Mucosa of rectum (tissue), 2 donors: ENCODE data around the gene IFT122.
"Not testable (repeated sequence)": the region's sequence is repeated elsewhere in the genome, so short reads cannot be mapped to it uniquely, and the experiment has no call there.

Source experiments
- H3K27ac ChIP-seq, 2 donors: one replicate each; pipeline ENCODE4 v1.7.0; 2013; ENCODE audit warnings: inconsistent platforms in 2 of 2, low read depth in 2 of 2, low read length in 2 of 2
- H3K27me3 ChIP-seq, 2 donors: one replicate each; pipeline ENCODE4 v1.7.0; 2013; ENCODE audit warnings: low read length in 2 of 2; ENCODE audit not compliant: control insufficient read depth in 2 of 2, insufficient read depth in 2 of 2
- H3K36me3 ChIP-seq, 2 donors: one replicate each; pipeline ENCODE4 v1.7.0; 2013; ENCODE audit warnings: low read length in 2 of 2; ENCODE audit not compliant: control insufficient read depth in 2 of 2, insufficient read depth in 2 of 2
- H3K4me1 ChIP-seq, 2 donors: one replicate each; pipeline ENCODE4 v1.7.0; 2013; ENCODE audit warnings: low read length in 2 of 2, mild to moderate bottlenecking in 1 of 2; ENCODE audit not compliant: control insufficient read depth in 2 of 2, insufficient read depth in 2 of 2
- H3K4me3 ChIP-seq, 2 donors: one replicate each; pipeline ENCODE4 v1.7.0; 2013; ENCODE audit warnings: low read length in 2 of 2
- H3K9ac ChIP-seq, 2 donors: one replicate each; pipeline ENCODE4 v1.7.0; 2013; ENCODE audit warnings: low read length in 2 of 2, low read depth in 1 of 2, mild to moderate bottlenecking in 1 of 2
- H3K9me3 ChIP-seq, 2 donors: one replicate each; pipeline ENCODE4 v1.7.0; 2013; ENCODE audit warnings: low read length in 2 of 2; ENCODE audit not compliant: control insufficient read depth in 2 of 2
- donor health status: healthy.
- donor health status: Normal muscosa, but diverticular disease.

Gene IFT122

DNA sequence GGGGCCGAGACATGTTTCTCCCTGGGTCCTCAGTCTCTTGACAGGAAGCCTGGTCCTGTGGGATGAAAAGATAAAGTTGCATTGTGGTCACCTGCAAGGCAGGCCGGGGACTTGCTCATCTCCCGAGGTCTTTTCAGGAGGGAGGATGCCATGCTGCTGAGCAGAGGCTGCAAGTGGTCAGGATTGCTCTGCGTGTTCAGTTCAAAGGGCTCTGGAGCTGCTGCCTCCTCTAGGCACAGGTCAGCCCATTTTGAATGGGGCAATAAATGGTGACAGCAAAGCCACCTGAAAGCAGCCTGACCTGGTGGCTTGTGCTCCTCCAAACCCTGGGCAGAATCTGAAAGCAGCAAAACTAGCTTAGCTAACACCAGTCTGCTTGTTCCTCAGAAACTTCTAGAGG, 51.1 kb downstream of the IFT122 start:
- H3K9ac ChIP-seq, H3K4me3 ChIP-seq, H3K9me3 ChIP-seq, H3K4me1 ChIP-seq, H3K27me3 ChIP-seq: not testable (repeated sequence)
- peaks cover 11 to 18% of the 10 kb centered on the region in 2 donors for H3K36me3 ChIP-seq
- peak overlapping the region in 1 of 2 donors; percentile 29 for H3K27ac ChIP-seq

DNA sequence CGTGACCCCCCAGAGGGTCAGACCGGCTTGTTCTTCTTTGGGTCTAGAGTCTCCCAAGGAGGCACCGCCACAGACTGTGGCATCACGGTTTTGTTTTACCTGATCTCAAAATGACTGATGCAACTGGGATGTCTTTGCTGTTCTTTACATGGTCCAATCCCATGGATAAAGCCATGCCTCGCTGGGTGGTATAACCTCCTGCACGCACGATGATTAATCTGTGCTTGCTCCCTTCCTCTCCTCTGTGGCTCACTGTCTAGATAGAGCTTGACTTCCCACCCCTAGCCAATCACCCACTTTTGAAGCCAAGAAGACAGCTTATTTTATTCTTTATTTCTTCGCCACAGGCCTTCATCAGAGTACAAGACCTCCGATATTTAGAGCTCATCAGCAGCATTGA, 51.8 kb downstream of the IFT122 start:
- Histone ChIP-seq H3K27me3 (no peaks in the 10 kb centered on the region), H3K9me3 (no peaks in the 10 kb centered on the region), H3K4me1 (peaks cover 0 to 2% of the 10 kb centered on the region in 2 donors), H3K4me3 (no peak overlapping the region), H3K27ac (no peak overlapping the region), H3K36me3 (peaks cover 11 to 17% of the 10 kb centered on the region in 2 donors), H3K9ac (no peak overlapping the region)

DNA sequence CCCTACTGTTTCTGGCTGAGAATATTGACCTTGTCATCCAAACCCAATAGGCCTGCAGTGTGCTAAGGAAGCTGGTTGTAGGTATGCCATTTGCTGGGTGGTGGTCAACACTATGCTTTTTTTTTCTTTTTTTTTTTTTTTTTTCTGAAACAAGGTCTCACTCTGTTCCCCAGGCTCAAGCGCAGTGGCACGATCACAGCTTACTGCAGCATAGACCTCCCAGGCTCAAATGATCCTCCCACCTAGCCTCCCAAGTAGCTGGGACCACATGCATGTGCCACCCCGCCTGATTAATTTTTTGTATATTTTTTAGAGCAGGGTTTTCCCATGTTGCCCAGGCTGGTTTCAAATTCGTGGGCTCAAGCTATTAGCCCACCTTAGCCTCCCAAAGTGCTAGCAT, 52.7 kb downstream of the IFT122 start:
- Histone ChIP-seq H3K36me3 (peaks cover 12 to 14% of the 10 kb centered on the region in 2 donors), H3K4me3 (no peak overlapping the region), H3K27me3 (no peaks in the 10 kb centered on the region), H3K9ac (no peak overlapping the region), H3K9me3 (no peaks in the 10 kb centered on the region), H3K4me1 (peaks cover 0 to 2% of the 10 kb centered on the region in 2 donors), H3K27ac (no peak overlapping the region)

DNA sequence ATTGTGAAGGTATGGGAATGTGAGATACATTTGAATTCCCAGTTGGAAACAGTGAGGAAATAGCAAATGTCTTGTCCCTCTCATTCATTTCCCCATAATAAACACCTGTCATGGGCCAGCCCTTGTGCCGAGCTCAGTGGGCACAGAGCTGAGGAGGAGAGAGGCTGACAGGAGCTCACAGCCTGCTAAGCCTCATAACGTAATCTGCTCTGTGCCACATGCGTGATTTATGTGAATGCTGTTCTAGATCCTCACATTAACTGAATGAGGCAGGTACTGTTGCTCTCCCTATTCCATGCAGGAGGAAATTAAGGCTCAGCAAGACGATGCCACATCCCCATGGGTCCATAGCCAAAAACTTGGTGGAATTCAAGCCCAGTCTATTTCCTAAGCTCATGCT, 53.2 kb downstream of the IFT122 start:
- H3K27ac ChIP-seq = no peak overlapping the region
- peaks cover 14 to 15% of the 10 kb centered on the region in 2 donors for H3K36me3 ChIP-seq
- no peak overlapping the region for H3K9ac ChIP-seq
- H3K27me3 ChIP-seq = no peaks in the 10 kb centered on the region
- no peak overlapping the region for H3K4me3 ChIP-seq
- H3K9me3 ChIP-seq = no peaks in the 10 kb centered on the region
- peaks cover 0 to 2% of the 10 kb centered on the region in 2 donors for H3K4me1 ChIP-seq

DNA sequence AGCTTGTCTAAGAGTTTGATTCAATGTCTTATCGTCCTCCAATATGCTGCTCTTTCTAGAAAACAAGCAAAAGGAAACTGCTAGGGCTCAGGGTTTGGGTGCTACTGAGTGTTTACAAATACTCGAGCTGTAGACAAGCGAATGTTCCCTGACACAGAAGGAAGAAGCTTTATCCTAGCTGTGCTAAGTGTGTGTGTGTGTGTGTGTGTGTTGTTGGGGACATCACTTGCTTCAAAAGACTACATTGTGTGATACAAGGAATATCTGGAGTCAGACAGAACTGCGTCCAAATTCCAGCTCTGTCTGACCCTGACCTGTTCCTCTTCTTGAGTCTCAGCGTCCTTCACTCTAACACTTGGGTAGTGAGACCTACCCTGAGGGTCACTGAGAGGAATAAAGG, 54.5 kb downstream of the IFT122 start:
- H3K36me3 ChIP-seq = peaks cover 14 to 15% of the 10 kb centered on the region in 2 donors
- not testable (repeated sequence) for H3K9ac ChIP-seq
- peak overlapping the region; percentile 32 to 46 for H3K27ac ChIP-seq

DNA sequence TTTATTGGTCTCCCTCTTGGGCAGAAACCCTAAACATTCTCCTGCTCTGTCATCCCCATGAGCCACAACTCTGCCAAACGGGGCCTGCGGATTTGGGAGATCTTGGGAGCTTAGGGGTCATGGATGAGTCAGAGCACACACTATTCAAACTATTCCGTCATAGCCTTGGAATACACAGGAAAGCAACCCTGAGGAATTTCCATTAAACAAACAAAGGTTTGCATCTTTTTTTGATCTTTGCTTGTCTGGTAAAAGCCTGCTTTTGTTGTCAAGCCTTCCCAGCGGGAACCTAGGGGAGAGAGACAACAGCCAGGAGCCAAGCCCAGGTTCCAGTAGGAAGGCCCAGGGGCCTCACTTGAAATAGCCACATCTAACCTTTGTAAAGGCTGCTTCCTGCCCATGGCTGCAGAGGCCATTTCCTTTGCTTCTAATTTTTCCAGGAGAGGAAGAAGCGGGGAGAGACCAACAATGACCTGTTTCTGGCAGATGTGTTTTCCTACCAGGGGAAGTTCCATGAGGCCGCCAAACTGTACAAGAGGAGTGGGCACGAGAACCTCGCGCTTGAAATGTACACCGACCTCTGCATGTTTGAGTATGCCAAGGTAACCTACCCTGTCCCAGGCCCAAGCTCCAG, 55.1 kb downstream of the IFT122 start:
- H3K4me1 ChIP-seq, H3K27me3 ChIP-seq, H3K9me3 ChIP-seq, H3K4me3 ChIP-seq, H3K9ac ChIP-seq: not testable (repeated sequence)
- peak overlapping the region; percentile 16 to 46 for H3K27ac ChIP-seq
- peaks cover 15 to 18% of the 10 kb centered on the region in 2 donors for H3K36me3 ChIP-seq

More for the DNA sequence above, 54.5 kb downstream of the IFT122 start:
- not testable (repeated sequence) for H3K9me3 ChIP-seq, H3K4me3 ChIP-seq, H3K4me1 ChIP-seq, H3K27me3 ChIP-seq

DNA sequence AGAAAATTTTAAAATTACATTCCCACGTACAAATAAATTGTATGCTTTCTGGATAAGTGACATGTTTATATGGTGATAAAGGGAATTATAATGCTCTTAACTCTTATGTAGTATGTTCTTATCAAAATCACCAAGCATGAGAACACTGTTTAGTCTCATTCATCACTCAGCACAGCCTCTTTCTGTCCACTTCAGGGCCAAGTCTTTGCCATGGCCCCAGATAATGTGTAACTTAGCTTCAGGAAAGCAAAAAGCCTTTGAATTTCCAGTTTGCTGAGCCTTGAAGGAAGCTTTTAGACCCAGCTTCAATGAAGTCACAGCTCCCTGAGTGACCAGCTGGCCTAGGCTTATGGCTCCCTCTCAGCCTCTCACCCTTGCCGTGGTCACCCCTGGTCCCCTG, 57.9 kb downstream of the IFT122 start:
- H3K9ac ChIP-seq, H3K9me3 ChIP-seq, H3K4me3 ChIP-seq, H3K4me1 ChIP-seq, H3K27ac ChIP-seq, H3K27me3 ChIP-seq: not testable (repeated sequence)
- H3K36me3 ChIP-seq = peaks cover 17 to 19% of the 10 kb centered on the region in 2 donors

DNA sequence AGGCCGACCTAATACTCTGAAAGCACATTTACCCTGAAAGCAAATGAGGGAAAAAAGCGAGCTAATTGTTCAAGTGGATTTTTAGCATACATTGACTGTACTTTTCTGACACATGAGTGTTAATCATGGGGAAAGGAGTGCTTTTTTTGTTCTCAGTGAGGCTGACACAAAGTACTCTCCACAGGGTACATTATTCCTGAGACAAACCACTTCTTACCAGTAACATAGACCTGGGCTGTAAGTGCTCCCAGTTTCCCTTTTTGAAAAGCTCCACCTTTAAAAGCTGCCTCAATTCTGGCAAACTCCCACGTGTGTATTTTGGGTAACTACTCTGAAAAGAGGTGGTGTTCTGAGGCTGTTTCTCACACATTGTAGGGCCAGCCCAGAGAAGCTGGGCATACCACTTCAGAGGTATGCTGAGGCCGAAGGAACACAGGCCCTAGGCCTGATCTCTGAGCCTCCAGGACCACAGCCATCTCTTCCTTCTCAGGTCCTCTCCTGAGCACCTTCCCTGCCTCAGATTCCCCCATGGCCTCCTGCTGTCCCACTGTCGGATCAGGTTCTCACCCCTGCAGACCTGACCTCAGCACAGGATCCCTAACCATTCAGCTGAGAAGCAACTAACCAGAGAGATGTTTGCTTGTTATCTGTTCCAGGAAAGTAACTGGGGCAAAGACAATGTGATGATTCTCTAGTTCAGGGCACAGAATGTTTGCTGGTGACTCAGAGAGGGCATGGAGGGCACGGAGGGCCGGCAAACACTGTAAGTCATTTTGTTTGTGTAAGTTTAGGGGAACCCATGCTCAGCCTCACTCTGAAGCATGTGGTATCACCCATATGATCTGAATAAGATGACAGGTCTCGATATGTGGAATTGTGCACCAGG, 58.8 kb downstream of the IFT122 start:
- not testable (repeated sequence) for H3K9ac ChIP-seq, H3K9me3 ChIP-seq, H3K4me3 ChIP-seq, H3K4me1 ChIP-seq, H3K27me3 ChIP-seq, H3K27ac ChIP-seq
- H3K36me3 ChIP-seq = peaks cover 13 to 15% of the 10 kb centered on the region in 2 donors

DNA sequence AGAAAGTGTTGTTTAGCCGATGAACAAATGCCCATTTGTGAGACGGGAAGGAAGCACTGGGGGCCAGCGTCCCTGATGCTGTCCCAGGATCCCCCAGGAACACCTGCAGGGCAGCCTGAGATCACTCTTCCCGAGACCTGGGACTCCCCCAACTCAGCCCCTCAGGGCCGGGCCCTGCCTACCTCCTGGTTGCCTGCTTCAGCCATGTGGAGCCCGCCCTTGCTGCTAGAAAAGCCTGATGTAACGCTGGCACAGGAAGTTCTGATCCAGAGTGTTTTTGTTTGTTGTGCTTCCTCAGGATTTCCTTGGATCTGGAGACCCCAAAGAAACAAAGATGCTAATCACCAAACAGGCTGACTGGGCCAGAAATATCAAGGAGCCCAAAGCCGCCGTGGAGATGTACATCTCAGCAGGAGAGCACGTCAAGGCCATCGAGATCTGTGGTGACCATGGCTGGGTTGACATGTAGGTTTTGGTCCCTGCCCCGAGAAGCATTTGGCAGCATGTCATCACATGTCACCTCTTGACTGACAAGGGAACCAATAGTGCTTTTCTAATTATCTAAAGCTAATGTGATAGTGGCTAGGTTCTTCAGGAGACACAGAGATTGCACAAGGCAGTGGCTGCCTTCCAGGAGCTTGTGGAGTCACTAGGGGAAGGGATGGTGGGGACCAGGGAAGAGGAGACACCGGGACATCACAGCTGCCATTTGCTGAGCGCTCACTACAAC, 59.7 kb downstream of the IFT122 start:
- peaks cover 15 to 19% of the 10 kb centered on the region in 2 donors for H3K36me3 ChIP-seq
- not testable (repeated sequence) for H3K4me3 ChIP-seq, H3K9me3 ChIP-seq, H3K9ac ChIP-seq, H3K27ac ChIP-seq, H3K4me1 ChIP-seq, H3K27me3 ChIP-seq

DNA sequence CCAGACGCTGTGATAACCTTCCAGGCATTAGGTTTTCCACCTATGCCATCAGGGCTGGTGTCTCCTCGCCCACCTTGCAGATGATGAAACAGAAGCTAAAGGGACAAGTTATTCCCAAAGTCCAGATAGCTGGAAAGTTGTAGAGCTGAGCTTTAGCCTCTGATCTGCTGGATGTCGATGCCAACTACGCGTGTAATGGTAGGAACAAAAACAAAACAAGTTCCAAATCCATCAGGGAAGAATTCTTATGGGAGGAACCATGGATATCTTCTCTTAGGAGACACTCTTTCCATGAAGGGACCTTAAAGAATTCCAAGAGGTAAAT, 60.3 kb downstream of the IFT122 start:
- Histone ChIP-seq H3K36me3 (peaks cover 15 to 24% of the 10 kb centered on the region in 2 donors), H3K9me3 (no peaks in the 10 kb centered on the region), H3K4me1 (no peaks in the 10 kb centered on the region), H3K9ac (no peak overlapping the region), H3K27ac (no peak overlapping the region), H3K27me3 (no peaks in the 10 kb centered on the region), H3K4me3 (no peak overlapping the region)
